GM19351 (cell line): ENCODE results near the gene WDR37.

Source experiments
- ATAC-seq: cut with Tn5 transposase; IDR thresholded peaks from one replicate; pipeline ENCODE4 v1.9.1; 2021; ENCODE audit warnings: mild to moderate bottlenecking, moderate library complexity; ENCODE audit not compliant: unreplicated experiment

Gene WDR37

GRCh38 chr10:1068380-1069361 lies 12.5 kb downstream of the WDR37 start:
- no peak for ATAC-seq

GRCh38 chr10:1070919-1071318 lies 14.7 kb downstream of the WDR37 start:
- no peak for ATAC-seq

- ATAC-seq = no peak
These were observed 18.0 kb downstream of the WDR37 start for GRCh38 chr10:1074052-1074747.

GRCh38 chr10:1074748-1075308 lies 18.6 kb downstream of the WDR37 start:
- no peak for ATAC-seq

- ATAC-seq = no peak
These were observed 22.5 kb downstream of the WDR37 start for GRCh38 chr10:1078668-1079067.

GRCh38 chr10:1083581-1083980 lies 27.4 kb downstream of the WDR37 start:
- ATAC-seq = no peak

- no peak for ATAC-seq
These were observed 28.1 kb downstream of the WDR37 start for GRCh38 chr10:1084011-1084950.

GRCh38 chr10:1085258-1085657 lies 29.1 kb downstream of the WDR37 start:
- no peak for ATAC-seq

- ATAC-seq = no peak
These were observed 30.6 kb downstream of the WDR37 start for GRCh38 chr10:1086787-1087186.

- ATAC-seq = no peak
These were observed 33.0 kb downstream of the WDR37 start for GRCh38 chr10:1089017-1089689.

- no peak for ATAC-seq
These were observed 34.5 kb downstream of the WDR37 start for GRCh38 chr10:1090696-1091095.

GRCh38 chr10:1093696-1094095 lies 37.5 kb downstream of the WDR37 start:
- no peak for ATAC-seq

- ATAC-seq = peak; percentile 96
These were observed 38.2 kb downstream of the WDR37 start for GRCh38 chr10:1094112-1095057.

- ATAC-seq = no peak
These were observed 39.3 kb downstream of the WDR37 start for GRCh38 chr10:1095498-1095897.

GRCh38 chr10:1096287-1096889 lies 40.2 kb downstream of the WDR37 start:
- ATAC-seq = no peak

- ATAC-seq = no peak
These were observed 41.3 kb downstream of the WDR37 start for GRCh38 chr10:1097436-1097835.

GRCh38 chr10:1100143-1100542 lies 44.0 kb downstream of the WDR37 start:
- ATAC-seq = no peak

GRCh38 chr10:1100691-1101368 lies 44.6 kb downstream of the WDR37 start:
- no peak for ATAC-seq
